ENCODE results near the gene PSME3. TPM values are rescaled to one million over a fixed set of nuclear protein-coding genes. Genes with fewer than 3 reads are reported as not detected.

The PSME3 gene
- total and polyA plus RNA-seq, 2 experiments from 2014 or later = 93.5 to 178 TPM

GRCh38 chr17:42843358-42843934, 10.2 kb downstream of the PSME3 start:
- peaks cover 29% of the 10 kb centered on the region for H4K20me1 ChIP-seq (replicated peaks; ENCODE audit: insufficient read depth)
- Mint-ChIP-seq H3K4me3 (no peak overlapping the region), H3K9me3 (no peaks in the 10 kb centered on the region; the same call in 2 of the 3 replicates), H3K36me3 (ENCODE audit: low read depth) (peaks cover 75% of the 10 kb centered on the region), H3K27me3 (ENCODE audit: insufficient read depth, low read depth, poor library complexity) (peaks cover 7% of the 10 kb centered on the region), H3K4me1 (peaks cover 3% of the 10 kb centered on the region; the same call in 1 of the 3 replicates), H3K27ac (no peak overlapping the region)
- no peak overlapping the region for H3K27ac ChIP-seq (ENCODE audit: low read depth)
- ATAC-seq (peak; percentile 78), DNase-seq (ENCODE audit: low spot score) (peak; percentile 80)
- no peak overlapping the region for H3K4me3 ChIP-seq
- H3K4me2 ChIP-seq = no peak overlapping the region
- no peaks in the 10 kb centered on the region for H3K9me2 ChIP-seq (ENCODE audit: insufficient read depth)
- H3F3A ChIP-seq (replicated peaks; ENCODE audit: low read depth) = peaks cover 29% of the 10 kb centered on the region
- TF ChIP-seq CTCF (conservative IDR thresholded peaks at IDR 0.05; ENCODE audit: low read depth in 2 of 2) = peak; percentile 90 to 96
- no peak for TF ChIP-seq EZH2 (IDR thresholded peaks at IDR 0.05; ENCODE audit: low read depth, unreplicated experiment)
- peaks cover 48% of the 10 kb centered on the region for H3K36me3 ChIP-seq (ENCODE audit: insufficient read depth)
- no peaks in the 10 kb centered on the region for H3K4me1 ChIP-seq (ENCODE audit: insufficient read depth)
- no peaks in the 10 kb centered on the region for H3K79me2 ChIP-seq (replicated peaks; ENCODE audit: insufficient read depth)
- no peaks in the 10 kb centered on the region for H3K27me3 ChIP-seq (ENCODE audit: insufficient read depth)
- H2AFZ ChIP-seq = no peak overlapping the region

GRCh38 chr17:42844271-42844670, 11.1 kb downstream of the PSME3 start, which contains the start of gene AOC2:
TSS of gene AOC2 (plus strand) at chr17:42844580. CDS start at chr17:42844627, 47 bp downstream.
- no peak for DNase-seq (ENCODE audit: low spot score)
- Mint-ChIP-seq H3K27ac (no peak within 1 kb of the TSS), H3K4me3 (no peak within 1 kb of the TSS), H3K27me3 (ENCODE audit: insufficient read depth, low read depth, poor library complexity) (peaks cover 7% of the 10 kb centered on the region), H3K36me3 (ENCODE audit: low read depth) (peaks cover 67% of the 10 kb centered on the region), H3K4me1 (peaks cover 3% of the 10 kb centered on the region; the same call in 1 of the 3 replicates), H3K9me3 (no peaks in the 10 kb centered on the region; the same call in 2 of the 3 replicates)
- Histone ChIP-seq H3K4me2 (no peak within 1 kb of the TSS), H3K27me3 (ENCODE audit: insufficient read depth) (no peaks in the 10 kb centered on the region), H3K27ac (ENCODE audit: low read depth) (no peak within 1 kb of the TSS), H3K79me2 (replicated peaks; ENCODE audit: insufficient read depth) (no peaks in the 10 kb centered on the region), H3F3A (replicated peaks; ENCODE audit: low read depth) (peaks cover 22% of the 10 kb centered on the region), H3K4me3 (no peak within 1 kb of the TSS), H3K9me2 (ENCODE audit: insufficient read depth) (no peaks in the 10 kb centered on the region), H3K36me3 (ENCODE audit: insufficient read depth) (peaks cover 40% of the 10 kb centered on the region), H3K4me1 (ENCODE audit: insufficient read depth) (no peaks in the 10 kb centered on the region), H4K20me1 (replicated peaks; ENCODE audit: insufficient read depth) (peaks cover 22% of the 10 kb centered on the region), H2AFZ (no peak within 1 kb of the TSS)
- ATAC-seq = no peak
- TF ChIP-seq POLR2AphosphoS5 (IDR thresholded peaks at IDR 0.05; ENCODE audit: low read depth) = no peak
- TF ChIP-seq ZNF462 (CRISPR knock-in tag; IDR thresholded peaks at IDR 0.05) = no peak
- no peak for TF ChIP-seq ETS1 (IDR thresholded peaks at IDR 0.05)
- TF ChIP-seq STAT1 (IDR thresholded peaks at IDR 0.05; ENCODE audit: unreplicated experiment) = no peak
- no peak for TF ChIP-seq CTCF (conservative IDR thresholded peaks at IDR 0.05; ENCODE audit: low read depth in 2 of 2)
- TF ChIP-seq ZNF114 (CRISPR knock-in tag; IDR thresholded peaks at IDR 0.05) = no peak

Data from GM23338 (cell line).